ENCODE results near the gene ALPK3.

Gene ALPK3

GRCh38 chr15:84800365-84800806, 16.8 kb upstream of the ALPK3 start:
- no peak for TF ChIP-seq CTCF (IDR thresholded peaks at IDR 0.05; ENCODE audit: low read depth, low read length)
- H3K4me3 ChIP-seq (ENCODE audit: low read depth, low read length) = no peak overlapping the region
- in situ Hi-C loops (cut with HindIII; ENCODE audit: low sequenced_read_pairs) = no loop called here
- DNase-seq (ENCODE audit: low read depth, low spot score) = no peak

GRCh38 chr15:84804005-84804900, 12.9 kb upstream of the ALPK3 start:
- in situ Hi-C loops (cut with HindIII; ENCODE audit: low sequenced_read_pairs) = no loop called here
- TF ChIP-seq CTCF (IDR thresholded peaks at IDR 0.05; ENCODE audit: low read depth, low read length) = no peak
- no peak for DNase-seq (ENCODE audit: low read depth, low spot score)
- H3K4me3 ChIP-seq (ENCODE audit: low read depth, low read length) = no peak overlapping the region

GRCh38 chr15:84805221-84805620, 11.9 kb upstream of the ALPK3 start:
- TF ChIP-seq CTCF (IDR thresholded peaks at IDR 0.05; ENCODE audit: low read depth, low read length) = no peak
- in situ Hi-C loops (cut with HindIII; ENCODE audit: low sequenced_read_pairs) = no loop called here
- H3K4me3 ChIP-seq (ENCODE audit: low read depth, low read length) = no peak overlapping the region
- DNase-seq (ENCODE audit: low read depth, low spot score) = no peak

- no peak for TF ChIP-seq CTCF (IDR thresholded peaks at IDR 0.05; ENCODE audit: low read depth, low read length)
- no peak for DNase-seq (ENCODE audit: low read depth, low spot score)
- no peak overlapping the region for H3K4me3 ChIP-seq (ENCODE audit: low read depth, low read length)
- in situ Hi-C loops (cut with HindIII; ENCODE audit: low sequenced_read_pairs) = no loop called here
These were observed 9.9 kb upstream of the ALPK3 start for GRCh38 chr15:84807228-84807627.

GRCh38 chr15:84810073-84810840, 6.9 kb upstream of the ALPK3 start:
- TF ChIP-seq CTCF (IDR thresholded peaks at IDR 0.05; ENCODE audit: low read depth, low read length) = no peak
- DNase-seq (ENCODE audit: low read depth, low spot score) = no peak
- in situ Hi-C loops (cut with HindIII; ENCODE audit: low sequenced_read_pairs) = no loop called here
- no peak overlapping the region for H3K4me3 ChIP-seq (ENCODE audit: low read depth, low read length)

GRCh38 chr15:84811151-84811550, 6.0 kb upstream of the ALPK3 start:
- no peak overlapping the region for H3K4me3 ChIP-seq (ENCODE audit: low read depth, low read length)
- DNase-seq (ENCODE audit: low read depth, low spot score) = no peak
- in situ Hi-C loops (cut with HindIII; ENCODE audit: low sequenced_read_pairs) = no loop called here
- no peak for TF ChIP-seq CTCF (IDR thresholded peaks at IDR 0.05; ENCODE audit: low read depth, low read length)
